Spinal cord (tissue), 10 donors: ENCODE measurements around the gene RAD54L. TPM values are rescaled to one million over a fixed set of nuclear protein-coding genes. Genes with fewer than 3 reads are reported as not detected.
"Not testable (repeated sequence)": the region's sequence is repeated elsewhere in the genome, so short reads cannot be mapped to it uniquely, and the experiment has no call there.

Experiments used
- DNase-seq, 6 donors: peaks; one replicate each; pipeline versions ENCODE4 v3.0.0 to v3.0.0-alpha.2; 2013 to 2015; ENCODE audit warnings: low spot score in 6 of 6, low read depth in 4 of 6
- H3K27ac ChIP-seq: one replicate; pipeline ENCODE4 v1.5.1; 2013; ENCODE audit warnings: low read depth, low read length, control low read depth
- H3K27me3 ChIP-seq: one replicate; pipeline ENCODE4 v1.6.1; 2013; ENCODE audit warnings: low read length; ENCODE audit not compliant: control insufficient read depth, insufficient read depth
- H3K36me3 ChIP-seq: one replicate; pipeline ENCODE4 v1.6.1; 2013; ENCODE audit warnings: low read length; ENCODE audit not compliant: control insufficient read depth, insufficient read depth
- H3K4me1 ChIP-seq: one replicate; pipeline ENCODE4 v1.6.1; 2013; ENCODE audit warnings: low read length; ENCODE audit not compliant: control insufficient read depth, insufficient read depth
- H3K4me3 ChIP-seq: one replicate; pipeline ENCODE4 v1.5.1; 2013; ENCODE audit warnings: low read depth, low read length, control low read depth
- H3K9me3 ChIP-seq: one replicate; pipeline ENCODE4 v1.6.1; 2013; ENCODE audit warnings: low read length; ENCODE audit not compliant: control insufficient read depth, insufficient read depth
- WGBS: methylation state at CpG from one replicate; pipeline ENCODE4 v1.1.5; 2013; ENCODE audit warnings: missing lambda C conversion rate; ENCODE audit not compliant: insufficient coverage; 5-methylcytosine and 5-hydroxymethylcytosine counted together
- polyA plus RNA-seq, 2 donors: library from polyadenylated mRNA; unstranded; fragments of 120-200 nt; gene quantifications; one replicate each; pipeline ENCODE4 v1.2.1, GENCODE V29; 2013; ENCODE audit not compliant: insufficient read length in 2 of 2
- total RNA-seq, 2 donors: library from RNA; depleted of rRNA in 1 of 2; stranded (reverse); fragments of 120-200 nt in 1 of 2; fragments of >200 nt in 1 of 2; gene quantifications; one replicate each; pipeline versions ENCODE4 v1.2.3 to v1.2.4, GENCODE V29; 2013 to 2014
- donor health status: healthy.

The RAD54L gene
- total and polyA plus RNA-seq, 4 donors = 2.9 to 8.5 (median 6.1) TPM

DNA sequence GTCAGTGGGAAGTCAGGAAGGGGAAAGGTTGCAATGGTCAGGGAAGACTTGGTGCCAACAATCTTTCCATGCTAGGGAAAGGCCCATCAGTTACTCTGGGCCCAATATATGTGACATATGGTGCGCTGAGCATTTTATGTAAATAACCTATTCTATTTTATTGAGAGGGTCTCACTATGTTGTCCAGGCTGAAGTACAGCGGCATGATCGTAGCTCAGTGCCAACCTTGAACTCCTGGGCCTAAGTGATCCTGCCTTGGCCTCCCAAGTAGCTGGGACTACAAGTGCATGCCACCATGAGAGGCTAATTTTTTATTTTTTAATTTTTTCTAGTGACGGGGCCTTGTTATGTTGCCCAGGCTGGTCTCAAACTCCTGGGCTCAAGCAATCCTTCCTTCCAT, 62.8 kb downstream of the RAD54L start:
- DNase-seq = no peak
- H3K36me3 ChIP-seq = peaks cover 56% of the 10 kb centered on the region
- H3K4me3 ChIP-seq = no peak overlapping the region
- H3K27me3 ChIP-seq = no peaks in the 10 kb centered on the region
- WGBS = 100% methylated on average over 3 of the region's 4 CpGs
- no peak overlapping the region for H3K27ac ChIP-seq
- H3K4me1 ChIP-seq = peaks cover under 1% of the 10 kb centered on the region
- H3K9me3 ChIP-seq = no peaks in the 10 kb centered on the region

GRCh38 chr1:46315669-46316403, 68.3 kb downstream of the RAD54L start:
- no CpG with 5 or more reads among the region's 3 CpGs for WGBS
- H3K27me3 ChIP-seq = no peaks in the 10 kb centered on the region
- DNase-seq = no peak
- H3K4me1 ChIP-seq = no peaks in the 10 kb centered on the region
- H3K9me3 ChIP-seq = no peaks in the 10 kb centered on the region
- peaks cover 50% of the 10 kb centered on the region for H3K36me3 ChIP-seq
- no peak overlapping the region for H3K4me3 ChIP-seq
- no peak overlapping the region for H3K27ac ChIP-seq

DNA sequence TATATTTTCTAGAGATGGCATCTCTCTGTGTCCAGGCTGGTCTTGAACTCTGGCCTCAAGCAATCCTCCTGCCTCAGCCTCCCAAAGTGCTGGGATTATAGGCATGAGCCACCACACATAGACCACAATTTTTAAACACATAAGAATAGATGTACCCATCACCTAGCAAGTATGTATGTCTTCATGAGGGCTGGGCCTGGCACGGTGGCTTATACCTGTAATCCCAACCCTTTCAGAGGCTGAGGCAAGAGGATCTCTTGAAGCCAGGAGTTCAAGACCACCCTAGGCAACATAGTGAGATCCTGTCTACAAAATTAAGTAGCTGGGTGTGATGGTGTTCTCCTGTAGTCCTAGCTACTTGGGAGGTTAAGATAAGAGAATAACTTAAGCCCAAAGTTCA, 69.8 kb downstream of the RAD54L start:
- no peaks in the 10 kb centered on the region for H3K9me3 ChIP-seq
- 100% methylated on average over 1 of the region's 1 CpG for WGBS
- no peak overlapping the region for H3K27ac ChIP-seq
- DNase-seq = no peak
- H3K4me3 ChIP-seq = no peak overlapping the region
- no peaks in the 10 kb centered on the region for H3K27me3 ChIP-seq
- peaks cover 35% of the 10 kb centered on the region for H3K36me3 ChIP-seq
- no peaks in the 10 kb centered on the region for H3K4me1 ChIP-seq

DNA sequence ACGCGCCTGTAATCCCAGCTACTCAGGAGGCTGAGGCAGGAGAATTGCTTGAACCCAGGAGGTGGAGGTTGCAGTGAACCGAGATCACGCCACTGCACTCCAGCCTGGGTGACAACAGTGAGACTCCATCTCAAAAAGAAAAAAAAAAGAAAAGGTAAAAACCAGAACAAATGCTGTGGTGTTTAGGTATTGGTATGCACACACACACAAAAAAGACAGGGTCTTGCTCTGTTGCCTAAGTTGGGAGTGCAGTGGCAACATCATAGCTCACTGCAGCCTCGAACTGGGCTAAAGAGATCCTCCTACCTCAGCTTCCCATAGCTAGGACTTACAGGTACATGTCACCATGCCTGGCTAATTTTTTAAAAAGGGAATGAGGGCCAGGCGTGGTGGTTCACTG, 71.7 kb downstream of the RAD54L start:
- 98% methylated on average over 3 of the region's 6 CpGs for WGBS
- peaks cover 22% of the 10 kb centered on the region for H3K36me3 ChIP-seq

DNA sequence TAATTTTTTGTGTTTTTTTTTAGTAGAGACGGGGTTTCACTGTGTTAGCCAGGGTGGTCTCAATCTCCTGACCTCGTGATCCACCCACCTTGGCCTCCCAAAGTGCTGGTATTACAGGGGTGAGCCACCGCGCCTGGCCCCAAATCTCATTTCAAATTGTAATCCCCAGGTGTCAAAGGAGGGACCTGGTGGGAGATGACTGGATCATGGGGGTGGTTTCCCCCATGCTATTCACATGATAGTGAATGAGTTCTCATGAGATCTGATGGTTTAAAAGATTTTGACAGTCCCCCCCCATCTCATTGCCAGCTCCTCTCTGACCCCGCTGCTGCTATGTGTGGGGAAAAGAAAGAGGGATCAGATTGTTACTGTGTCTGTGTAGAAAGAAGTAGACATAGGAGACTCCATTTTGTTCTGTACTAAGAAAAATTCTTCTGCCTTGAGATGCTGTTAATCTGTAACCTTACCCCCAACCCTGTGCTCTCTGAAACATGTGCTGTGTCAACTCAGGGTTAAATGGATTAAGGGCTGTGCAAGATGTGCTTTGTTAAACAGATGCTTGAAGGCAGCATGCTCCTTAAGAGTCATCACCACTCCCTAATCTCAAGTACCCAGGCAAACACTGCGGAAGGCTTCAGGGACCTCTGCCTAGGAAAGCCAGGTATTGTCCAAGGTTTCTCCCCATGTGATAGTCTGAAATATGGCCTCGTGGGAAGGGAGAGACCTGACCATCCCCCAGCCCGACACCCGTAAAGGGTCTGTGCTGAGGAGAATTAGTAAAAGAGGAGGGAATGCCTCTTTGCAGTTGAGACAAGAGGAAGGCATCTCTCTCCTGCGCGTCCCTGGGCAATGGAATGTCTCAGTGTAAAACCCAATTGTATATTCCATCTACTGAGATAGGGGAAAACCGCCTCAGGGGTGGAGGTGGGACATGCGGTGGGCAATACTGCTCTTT, 72.7 kb downstream of the RAD54L start:
- not testable (repeated sequence) for H3K27ac ChIP-seq, DNase-seq
- WGBS = no CpG with 5 or more reads among the region's 13 CpGs

More for the DNA sequence above, 71.7 kb downstream of the RAD54L start:
- H3K9me3 ChIP-seq, DNase-seq, H3K4me3 ChIP-seq, H3K27me3 ChIP-seq, H3K27ac ChIP-seq, H3K4me1 ChIP-seq: not testable (repeated sequence)

GRCh38 chr1:46322191-46322590, 74.6 kb downstream of the RAD54L start:
- H3K4me1 ChIP-seq, H3K9me3 ChIP-seq, DNase-seq, H3K4me3 ChIP-seq, H3K27me3 ChIP-seq, H3K27ac ChIP-seq, H3K36me3 ChIP-seq: not testable (repeated sequence)
- WGBS = 75% methylated on average over 3 of the region's 6 CpGs

More for the DNA sequence above, 72.7 kb downstream of the RAD54L start:
- not testable (repeated sequence) for H3K9me3 ChIP-seq, H3K4me3 ChIP-seq, H3K27me3 ChIP-seq, H3K4me1 ChIP-seq
- H3K36me3 ChIP-seq = peaks cover 13% of the 10 kb centered on the region

DNA sequence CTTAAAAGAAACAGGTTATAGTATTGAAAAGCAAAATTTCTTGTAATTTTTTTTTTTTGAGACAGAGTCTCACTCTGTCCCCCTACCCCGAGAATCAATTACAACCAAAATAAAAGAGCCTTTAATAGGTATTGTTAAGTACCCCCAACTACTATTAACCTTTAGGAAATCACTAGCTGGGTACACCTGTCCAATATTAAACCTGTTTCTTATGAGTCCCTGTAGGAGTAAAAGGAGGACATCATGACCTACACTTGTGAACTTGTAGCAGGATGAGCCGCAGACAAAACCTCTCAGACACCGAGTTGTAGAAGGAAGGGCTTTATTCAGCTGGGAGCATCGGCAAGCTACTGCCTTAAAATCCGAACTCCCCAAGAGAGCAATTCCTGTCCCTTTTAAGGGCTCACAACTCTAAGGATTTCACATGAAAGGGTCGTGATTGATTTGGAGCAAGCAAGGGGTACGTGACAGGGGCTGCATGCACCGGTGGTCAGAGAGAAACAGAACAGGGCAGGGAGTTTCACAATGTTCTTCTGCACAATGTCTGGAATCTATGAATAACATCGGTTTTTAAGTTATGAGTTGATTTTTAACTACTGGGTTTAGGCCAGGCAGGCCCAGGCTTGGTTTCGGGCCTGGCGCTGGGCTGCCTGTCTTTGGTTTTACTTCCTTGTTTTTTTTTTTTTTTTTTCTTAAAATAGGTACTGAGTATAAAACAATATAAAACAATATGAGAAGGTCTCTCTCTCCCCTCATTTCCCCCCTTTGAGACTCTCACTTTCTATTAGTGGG, 77.9 kb downstream of the RAD54L start:
- DNase-seq, H3K27ac ChIP-seq, H3K4me3 ChIP-seq, H3K27me3 ChIP-seq, H3K36me3 ChIP-seq, H3K9me3 ChIP-seq, H3K4me1 ChIP-seq: not testable (repeated sequence)
- WGBS = no CpG with 5 or more reads among the region's 11 CpGs
